ENCODE measurements around the gene VASH2. TPM values are rescaled to one million over a fixed set of nuclear protein-coding genes. Genes with fewer than 3 reads are reported as not detected.

Gene VASH2
- total and polyA plus RNA-seq, 2 of the 4 experiments (the other 2 are of a cell fraction): 0.90 to 1.2 TPM

- H4K5ac ChIP-seq (ENCODE audit: low read depth, low read length): no peak overlapping the region
- intact Hi-C loops (cut with micrococcal nuclease): no loop called here
- H2AK5ac ChIP-seq (ENCODE audit: low read depth, low read length): no peak overlapping the region
- no peak overlapping the region for H2BK5ac ChIP-seq (ENCODE audit: low read depth, low read length, poor library complexity, severe bottlenecking)
- H2AK9ac ChIP-seq (replicated peaks; ENCODE audit: low read depth, low read length, poor library complexity): no peak overlapping the region
- H3K4me3 ChIP-seq (ENCODE audit: insufficient read depth, low read depth, low read length): no peak overlapping the region
- H2BK120ac ChIP-seq (ENCODE audit: low read depth, low read length): no peak overlapping the region
- H4K91ac ChIP-seq (ENCODE audit: insufficient read depth, low read depth, low read length): no peak overlapping the region
- H3K9me1 ChIP-seq (ENCODE audit: insufficient read depth, low read length): no peaks in the 10 kb centered on the region
- no peak overlapping the region for H2AFZ ChIP-seq (replicated peaks; ENCODE audit: low read length, poor library complexity)
- no peaks in the 10 kb centered on the region for H3K4me1 ChIP-seq (ENCODE audit: control insufficient read depth, insufficient read depth, low read length)
- no peaks in the 10 kb centered on the region for H4K20me1 ChIP-seq (ENCODE audit: insufficient read depth, low read length)
- in situ Hi-C loops (cut with MboI; ENCODE audit: low sequenced_read_pairs): no loop called here
- ChIA-PET CTCF (no interaction called here), POLR2A (ENCODE audit: unreplicated experiment) (no interaction called here)
- WGBS, 2 experiments (ENCODE audit: extremely low coverage in 2 of 2, insufficient read length in 1 of 2): 83% methylated on average over 1 of the region's 1 CpG; no CpG with 5 or more reads in 1 of the 2 experiments
- no peaks in the 10 kb centered on the region for H3K79me1 ChIP-seq (ENCODE audit: low read depth in 1 of 2, low read length in 2 of 2)
- H3K4ac ChIP-seq (ENCODE audit: low read depth, low read length): no peak overlapping the region
- H2BK20ac ChIP-seq (ENCODE audit: low read depth, low read length): no peak overlapping the region
- no peak overlapping the region for H3K56ac ChIP-seq (ENCODE audit: extremely low read depth, insufficient read depth, low read length)
- dilution Hi-C loops (cut with HindIII; ENCODE audit: low sequenced_read_pairs, unreplicated experiment): no loop called here
- peaks cover 8% of the 10 kb centered on the region for H3K27me3 ChIP-seq (ENCODE audit: control insufficient read depth, insufficient read depth, low read length)
- no peak overlapping the region for H3K18ac ChIP-seq (ENCODE audit: low read depth, low read length)
- no peak overlapping the region for H3K9ac ChIP-seq (ENCODE audit: low read depth, low read length)
- no peak overlapping the region for H4K8ac ChIP-seq (ENCODE audit: low read depth in 2 of 2, low read length in 2 of 2)
- DNase-seq: no peak
- no peak overlapping the region for H3K14ac ChIP-seq (replicated peaks; ENCODE audit: low read depth, low read length)
- no peak overlapping the region for H3K23ac ChIP-seq (ENCODE audit: low read depth, low read length)
- peaks cover 2% of the 10 kb centered on the region; the same call in 1 of the 2 replicates for H3K9me3 ChIP-seq (ENCODE audit: control insufficient read depth, insufficient read depth, low read length)
- no peak overlapping the region for H3K4me2 ChIP-seq (ENCODE audit: low read depth, low read length)
- H3K27ac ChIP-seq (ENCODE audit: insufficient read depth, low read length): no peak overlapping the region
- TF ChIP-seq CHD1 (IDR thresholded peaks at IDR 0.05; ENCODE audit: low read depth, low read length) (no peak), FOS (IDR thresholded peaks at IDR 0.05; ENCODE audit: low read depth, low read length) (no peak)
- H3K36me3 ChIP-seq (ENCODE audit: control insufficient read depth, insufficient read depth, low read length): no peaks in the 10 kb centered on the region
- H2BK15ac ChIP-seq (ENCODE audit: low read depth, low read length): no peak overlapping the region
- no peak for ATAC-seq (ENCODE audit: low read depth)
- no TSS peak for BruUV-seq (replicated peaks)
Measured at GRCh38 chr1:213034713-213035112, 84.4 kb downstream of the VASH2 start.
